Endodermal cell (in vitro differentiated cells): ENCODE measurements around the gene MS4A5. TPM values are rescaled to one million over a fixed set of nuclear protein-coding genes. Genes with fewer than 3 reads are reported as not detected.

ENCODE experiments used
- DNase-seq: peaks from one replicate; pipeline ENCODE4 v3.0.0-alpha.2; 2017
- H3K27ac ChIP-seq: 2 replicates; pipeline ENCODE4 v1.5.1; 2013; ENCODE audit warnings: mild to moderate bottlenecking, low read depth, low read length, moderate library complexity
- H3K27me3 ChIP-seq: 2 replicates; pipeline ENCODE4 v1.6.1; 2013; ENCODE audit warnings: mild to moderate bottlenecking, low read length, moderate library complexity; ENCODE audit not compliant: insufficient read depth, control insufficient read depth, poor library complexity, severe bottlenecking
- H3K36me3 ChIP-seq: 2 replicates; pipeline ENCODE4 v1.7.0; 2013; ENCODE audit warnings: mild to moderate bottlenecking, low read length, moderate library complexity; ENCODE audit not compliant: control insufficient read depth, insufficient read depth
- H3K4me1 ChIP-seq: one replicate; pipeline ENCODE4 v1.7.0; 2013; ENCODE audit warnings: low read length; ENCODE audit not compliant: control insufficient read depth, insufficient read depth
- H3K4me3 ChIP-seq: 2 replicates; pipeline ENCODE4 v1.5.1; 2013; ENCODE audit warnings: mild to moderate bottlenecking, low read length, moderate library complexity
- H3K9ac ChIP-seq: 2 replicates; pipeline ENCODE4 v1.6.1; 2013; ENCODE audit warnings: mild to moderate bottlenecking, low read length, moderate library complexity; ENCODE audit not compliant: poor library complexity, severe bottlenecking; ENCODE audit errors: extremely low read depth
- H3K9me3 ChIP-seq: 2 replicates; pipeline ENCODE4 v1.6.1; 2013; ENCODE audit warnings: mild to moderate bottlenecking, low read length, moderate library complexity; ENCODE audit not compliant: control insufficient read depth
- H3K27ac Mint-ChIP-seq: 2 replicates; pipeline ENCODE4 v1.8.0; 2020; ENCODE audit warnings: mixed read lengths
- H3K27me3 Mint-ChIP-seq: 2 replicates; pipeline ENCODE4 v1.8.0; 2021; ENCODE audit warnings: mild to moderate bottlenecking, mixed read lengths; ENCODE audit not compliant: insufficient read depth
- H3K36me3 Mint-ChIP-seq: 2 replicates; pipeline ENCODE4 v1.8.0; 2020; ENCODE audit warnings: low read depth, mixed read lengths
- H3K4me1 Mint-ChIP-seq: 2 replicates; pipeline ENCODE4 v1.8.0; 2020; ENCODE audit warnings: mixed read lengths
- H3K4me3 Mint-ChIP-seq: 2 replicates; pipeline ENCODE4 v1.8.0; 2020; ENCODE audit warnings: mild to moderate bottlenecking, moderate library complexity, mixed read lengths
- H3K9me3 Mint-ChIP-seq: 2 replicates; pipeline ENCODE4 v1.8.0; 2020; ENCODE audit warnings: mild to moderate bottlenecking, mixed read lengths
- WGBS, 2 experiments: methylation state at CpG; one replicate each; pipeline versions ENCODE4 v1.1.5 to v1.1.7; 2013; ENCODE audit warnings: missing lambda C conversion rate in 2 of 2, mixed read lengths in 1 of 2; ENCODE audit not compliant: insufficient coverage in 1 of 2, insufficient read length in 1 of 2; 5-methylcytosine and 5-hydroxymethylcytosine counted together
- total RNA-seq, 2 donors: library from RNA; stranded (reverse); fragmentation: NEBNext Ultra II Directional in 1 of 2; extraction: Animal tissue kit (Norgen Biotek cat#: 25700) in 1 of 2; gene quantifications; 2 replicates in 1 of 2; 3 replicates in 1 of 2; pipeline ENCODE4 v1.2.1, GENCODE V29; 2021
- TF ChIP-seq, protein P1 (sequence below): fragments of 200-600 bp; sonication (generic); conservative IDR thresholded peaks from 2 replicates; pipeline ENCODE4 v1.5.0; 2021; ENCODE audit warnings: antibody characterized with exemption, mild to moderate bottlenecking

MS4A5 gene
- total RNA-seq, 2 donors from 2014 or later = not detected

- TF ChIP-seq, protein P1, sequence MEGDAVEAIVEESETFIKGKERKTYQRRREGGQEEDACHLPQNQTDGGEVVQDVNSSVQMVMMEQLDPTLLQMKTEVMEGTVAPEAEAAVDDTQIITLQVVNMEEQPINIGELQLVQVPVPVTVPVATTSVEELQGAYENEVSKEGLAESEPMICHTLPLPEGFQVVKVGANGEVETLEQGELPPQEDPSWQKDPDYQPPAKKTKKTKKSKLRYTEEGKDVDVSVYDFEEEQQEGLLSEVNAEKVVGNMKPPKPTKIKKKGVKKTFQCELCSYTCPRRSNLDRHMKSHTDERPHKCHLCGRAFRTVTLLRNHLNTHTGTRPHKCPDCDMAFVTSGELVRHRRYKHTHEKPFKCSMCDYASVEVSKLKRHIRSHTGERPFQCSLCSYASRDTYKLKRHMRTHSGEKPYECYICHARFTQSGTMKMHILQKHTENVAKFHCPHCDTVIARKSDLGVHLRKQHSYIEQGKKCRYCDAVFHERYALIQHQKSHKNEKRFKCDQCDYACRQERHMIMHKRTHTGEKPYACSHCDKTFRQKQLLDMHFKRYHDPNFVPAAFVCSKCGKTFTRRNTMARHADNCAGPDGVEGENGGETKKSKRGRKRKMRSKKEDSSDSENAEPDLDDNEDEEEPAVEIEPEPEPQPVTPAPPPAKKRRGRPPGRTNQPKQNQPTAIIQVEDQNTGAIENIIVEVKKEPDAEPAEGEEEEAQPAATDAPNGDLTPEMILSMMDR = no peak
Observed at GRCh38 chr11:60477035-60477445, 47.7 kb downstream of the MS4A5 start.

DNA sequence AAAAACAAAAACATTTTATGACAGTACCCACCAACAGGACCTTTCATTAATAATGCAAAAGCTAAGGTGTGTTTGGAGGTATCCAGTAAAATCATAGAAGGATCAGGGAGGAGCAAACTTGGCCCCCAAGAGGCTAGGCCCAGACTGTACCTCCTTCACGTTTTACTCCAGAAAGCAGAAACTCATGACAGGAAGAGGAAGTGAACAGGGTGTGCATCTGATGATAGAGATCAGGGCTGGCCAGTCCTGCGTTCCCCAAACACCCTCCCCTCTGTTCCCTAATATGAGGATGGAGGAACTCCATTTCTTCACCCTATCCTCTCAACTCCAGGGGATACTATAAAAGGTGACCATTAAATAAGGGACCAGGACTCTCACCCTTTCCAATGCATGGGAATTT lies 53.0 kb downstream of the MS4A5 start:
- TF ChIP-seq, protein P1 = no peak
- no peak overlapping the region for H3K27ac Mint-ChIP-seq
- H3K27me3 ChIP-seq = no peaks in the 10 kb centered on the region
- 93% methylated on average over 2 of the region's 2 CpGs; no CpG with 5 or more reads in 1 of the 2 experiments for WGBS, 2 experiments
- no peak overlapping the region for H3K4me3 Mint-ChIP-seq
- H3K9ac ChIP-seq = no peak overlapping the region
- H3K27me3 Mint-ChIP-seq = no peaks in the 10 kb centered on the region
- H3K4me1 ChIP-seq = no peaks in the 10 kb centered on the region
- no peaks in the 10 kb centered on the region for H3K36me3 ChIP-seq
- no peak overlapping the region for H3K4me3 ChIP-seq
- no peaks in the 10 kb centered on the region for H3K9me3 Mint-ChIP-seq
- H3K27ac ChIP-seq = no peak overlapping the region
- no peaks in the 10 kb centered on the region for H3K4me1 Mint-ChIP-seq
- DNase-seq = no peak
- no peaks in the 10 kb centered on the region for H3K9me3 ChIP-seq
- H3K36me3 Mint-ChIP-seq = no peaks in the 10 kb centered on the region

More at GRCh38 chr11:60477035-60477445, 47.7 kb downstream of the MS4A5 start:
- Histone ChIP-seq H3K4me3 (no peak overlapping the region), H3K27me3 (no peaks in the 10 kb centered on the region), H3K36me3 (no peaks in the 10 kb centered on the region), H3K27ac (no peak overlapping the region), H3K4me1 (no peaks in the 10 kb centered on the region), H3K9ac (no peak overlapping the region), H3K9me3 (no peaks in the 10 kb centered on the region)
- no peak for DNase-seq
- no peaks in the 10 kb centered on the region for H3K4me1 Mint-ChIP-seq
- H3K4me3 Mint-ChIP-seq = no peak overlapping the region
- no peaks in the 10 kb centered on the region for H3K27me3 Mint-ChIP-seq
- peaks cover 2% of the 10 kb centered on the region for H3K9me3 Mint-ChIP-seq
- H3K36me3 Mint-ChIP-seq = no peaks in the 10 kb centered on the region
- WGBS, 2 experiments = 86 to 91% methylated on average over 5 to 6 of the region's 6 CpGs
- no peak overlapping the region for H3K27ac Mint-ChIP-seq

- no peaks in the 10 kb centered on the region for H3K36me3 Mint-ChIP-seq
- no peak overlapping the region for H3K27ac Mint-ChIP-seq
- no peak overlapping the region for H3K9ac ChIP-seq
- no peak overlapping the region for H3K27ac ChIP-seq
- H3K27me3 Mint-ChIP-seq = no peaks in the 10 kb centered on the region
- no peak overlapping the region for H3K4me3 Mint-ChIP-seq
- no peaks in the 10 kb centered on the region for H3K9me3 ChIP-seq
- DNase-seq = peak; percentile 80
- H3K36me3 ChIP-seq = no peaks in the 10 kb centered on the region
- H3K9me3 Mint-ChIP-seq = peaks cover 7% of the 10 kb centered on the region
- TF ChIP-seq, protein P1 = peak; percentile 89
- no peaks in the 10 kb centered on the region for H3K27me3 ChIP-seq
- H3K4me1 ChIP-seq = no peaks in the 10 kb centered on the region
- 55 to 75% methylated on average over 4 to 5 of the region's 5 CpGs for WGBS, 2 experiments
- no peaks in the 10 kb centered on the region for H3K4me1 Mint-ChIP-seq
- no peak overlapping the region for H3K4me3 ChIP-seq
Observed at GRCh38 chr11:60485987-60486386, 56.6 kb downstream of the MS4A5 start.
